Fibroblast of peridontal ligament (primary cell): ENCODE data around the gene SIX2.

ENCODE experiments used
- DNase-seq: peaks from one replicate; pipeline ENCODE4 v3.0.0-alpha.2; 2010; ENCODE audit errors: extremely low read depth

Gene SIX2

GRCh38 chr2:44967056-44967455, 42.2 kb downstream of the SIX2 start:
- DNase-seq, result no peak

DNA sequence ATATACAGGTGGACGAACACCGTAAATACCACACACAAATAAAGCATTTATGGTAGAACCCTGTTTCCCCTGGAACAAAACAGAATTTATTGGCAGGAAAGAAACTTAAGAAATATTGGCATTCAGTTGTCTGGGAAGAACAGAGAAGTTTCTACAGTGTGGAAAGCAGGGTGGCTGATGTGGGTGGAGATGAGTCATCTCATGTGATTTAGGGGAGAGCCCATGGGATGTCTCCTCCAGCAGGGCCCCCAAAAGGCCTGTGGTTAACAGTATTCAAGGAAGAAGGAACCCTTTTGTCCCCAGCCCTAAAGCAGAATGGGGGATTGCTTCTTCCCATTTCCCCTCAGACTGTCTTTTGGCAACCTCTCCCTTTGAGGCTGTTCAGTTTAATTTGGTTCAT, 43.6 kb downstream of the SIX2 start:
- peak; percentile 53 for DNase-seq

DNA sequence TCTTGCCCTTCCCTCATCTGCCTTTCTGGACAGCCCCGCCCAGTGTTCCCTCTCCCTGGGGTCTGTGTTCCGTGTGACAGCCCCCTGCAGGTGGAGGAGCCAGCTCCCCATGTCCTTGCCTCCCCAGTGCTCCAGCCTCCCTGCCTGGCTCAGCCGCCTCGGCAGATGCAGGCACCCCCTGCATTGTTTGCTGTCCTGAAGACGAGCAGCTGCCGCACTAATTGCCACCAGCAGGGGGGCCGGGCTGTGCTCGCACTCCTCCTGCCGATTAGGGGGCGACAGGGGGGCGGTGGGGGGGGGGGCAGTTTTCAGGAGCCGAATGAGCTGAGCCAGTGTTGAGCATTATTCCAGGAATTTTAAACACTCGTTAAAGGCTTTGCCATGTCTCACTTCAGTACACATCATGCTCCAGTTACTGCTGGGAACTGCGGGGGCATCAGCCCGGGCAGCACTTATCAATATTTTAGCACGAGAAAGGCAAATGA, 44.5 kb downstream of the SIX2 start:
- DNase-seq, result peak; percentile 36

DNA sequence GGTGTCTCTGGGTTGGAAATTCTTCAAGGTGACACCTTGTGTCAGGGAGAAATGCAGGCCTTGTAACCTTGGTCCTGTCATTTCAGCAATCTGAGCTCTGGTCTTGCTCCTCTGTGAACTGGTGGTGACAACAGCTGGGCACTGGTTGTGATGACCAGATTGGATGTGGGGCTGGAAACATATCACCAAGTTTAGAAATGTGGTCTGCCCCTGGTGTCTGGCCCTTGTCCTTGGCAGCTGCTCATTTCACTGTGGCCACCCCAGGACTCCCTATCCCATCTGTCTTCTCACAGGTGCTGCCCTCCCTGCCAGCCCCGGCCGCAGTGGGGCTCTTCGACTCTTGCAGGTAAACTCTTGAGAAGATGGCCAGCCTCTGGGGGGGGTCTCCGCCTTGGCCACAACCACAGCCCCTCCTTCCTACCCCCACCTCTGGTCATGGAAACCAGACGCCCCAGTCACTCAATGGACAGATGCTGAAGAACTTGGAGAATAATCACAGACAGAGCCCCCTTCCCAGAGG, 47.0 kb downstream of the SIX2 start:
- no peak for DNase-seq

DNA sequence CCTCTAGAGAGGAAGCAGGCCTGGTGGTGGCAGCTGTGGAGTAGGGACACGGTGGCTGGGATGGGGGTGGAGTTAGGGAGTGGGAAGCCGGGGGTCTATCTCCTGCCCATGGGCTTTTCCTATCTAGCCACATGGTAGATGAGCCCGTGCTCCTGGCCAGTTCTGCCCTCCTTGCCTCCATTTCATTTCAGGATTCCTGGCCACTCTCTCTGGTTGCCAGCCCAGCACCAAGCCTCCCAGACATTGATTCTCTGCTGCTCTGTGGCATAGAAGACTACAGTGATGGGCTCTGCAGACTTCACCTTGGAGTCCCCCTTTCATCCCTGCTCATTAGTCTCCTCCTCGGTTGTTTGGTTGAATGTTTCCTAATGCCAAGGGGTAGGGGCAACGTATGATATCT, 48.4 kb downstream of the SIX2 start:
- DNase-seq, result no peak

- no peak for DNase-seq
Measured at GRCh38 chr2:44959855-44960254, 49.4 kb downstream of the SIX2 start.

DNA sequence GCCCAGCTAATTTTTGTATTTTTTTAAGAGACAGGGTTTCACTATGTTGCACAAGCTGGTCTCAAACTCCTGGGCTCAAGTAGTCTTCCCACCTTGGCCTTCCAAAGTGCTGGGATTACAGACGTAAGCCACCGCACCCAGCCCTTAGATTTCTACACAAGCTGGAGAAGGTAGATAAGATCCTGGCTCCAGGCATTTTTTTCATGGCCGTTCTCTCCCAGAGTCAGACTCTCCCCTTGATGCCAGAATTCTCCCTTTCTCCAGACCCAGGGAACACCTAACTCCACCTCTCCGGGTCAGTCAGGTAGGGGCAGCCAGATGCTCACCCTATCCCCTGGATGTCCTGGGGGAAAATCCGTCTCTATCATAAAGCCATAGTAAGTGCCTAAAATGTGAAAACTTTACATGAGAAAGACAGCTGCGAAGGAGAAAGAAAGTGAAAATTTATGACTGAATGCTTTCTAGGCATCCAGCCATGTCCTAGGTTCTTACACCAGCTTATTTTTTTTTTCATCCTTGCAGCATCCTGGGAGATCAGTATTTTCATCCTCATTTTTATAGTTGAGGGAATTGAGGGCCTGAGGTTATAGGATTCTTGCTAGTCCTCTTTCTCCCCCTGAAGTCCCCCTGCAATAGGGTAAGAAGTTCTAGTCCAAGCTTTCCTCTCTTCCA, 51.5 kb downstream of the SIX2 start:
- peak; percentile 71 for DNase-seq

DNA sequence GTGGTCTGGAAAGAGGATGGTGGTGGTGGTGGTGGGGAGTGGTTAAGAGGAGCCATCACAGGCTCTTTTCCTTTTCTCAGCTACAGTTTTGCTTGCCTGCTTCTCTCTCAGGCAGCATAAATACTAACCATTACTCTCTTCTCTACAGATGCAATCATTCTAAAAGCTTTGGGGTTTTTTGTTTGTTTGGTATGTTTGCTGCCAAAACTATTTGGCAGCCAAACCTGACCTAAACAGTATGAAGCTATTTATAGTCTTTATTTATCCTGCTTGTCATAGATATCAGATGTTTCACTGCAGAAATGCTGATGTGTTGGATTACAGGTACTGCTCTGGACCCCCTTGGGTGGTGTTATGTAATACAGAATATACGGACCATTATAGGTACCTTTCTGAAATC, 52.4 kb downstream of the SIX2 start:
- peak; percentile 80 for DNase-seq

GRCh38 chr2:44955593-44956392, 53.5 kb downstream of the SIX2 start:
- DNase-seq, result peak; percentile 64
